GM11168 (cell line): ENCODE results near the gene HECTD4.
"Not testable (repeated sequence)": the region's sequence is repeated elsewhere in the genome, so short reads cannot be mapped to it uniquely, and the experiment has no call there.

ENCODE experiments used
- in situ Hi-C: fragments of 300-500 bp; cut with MboI; formaldehyde crosslinking; loops from one replicate; pipeline ENCODE4 v1.12.0; 2022; ENCODE audit warnings: low sequenced_read_pairs; ENCODE audit not compliant: unreplicated experiment

The HECTD4 gene

DNA sequence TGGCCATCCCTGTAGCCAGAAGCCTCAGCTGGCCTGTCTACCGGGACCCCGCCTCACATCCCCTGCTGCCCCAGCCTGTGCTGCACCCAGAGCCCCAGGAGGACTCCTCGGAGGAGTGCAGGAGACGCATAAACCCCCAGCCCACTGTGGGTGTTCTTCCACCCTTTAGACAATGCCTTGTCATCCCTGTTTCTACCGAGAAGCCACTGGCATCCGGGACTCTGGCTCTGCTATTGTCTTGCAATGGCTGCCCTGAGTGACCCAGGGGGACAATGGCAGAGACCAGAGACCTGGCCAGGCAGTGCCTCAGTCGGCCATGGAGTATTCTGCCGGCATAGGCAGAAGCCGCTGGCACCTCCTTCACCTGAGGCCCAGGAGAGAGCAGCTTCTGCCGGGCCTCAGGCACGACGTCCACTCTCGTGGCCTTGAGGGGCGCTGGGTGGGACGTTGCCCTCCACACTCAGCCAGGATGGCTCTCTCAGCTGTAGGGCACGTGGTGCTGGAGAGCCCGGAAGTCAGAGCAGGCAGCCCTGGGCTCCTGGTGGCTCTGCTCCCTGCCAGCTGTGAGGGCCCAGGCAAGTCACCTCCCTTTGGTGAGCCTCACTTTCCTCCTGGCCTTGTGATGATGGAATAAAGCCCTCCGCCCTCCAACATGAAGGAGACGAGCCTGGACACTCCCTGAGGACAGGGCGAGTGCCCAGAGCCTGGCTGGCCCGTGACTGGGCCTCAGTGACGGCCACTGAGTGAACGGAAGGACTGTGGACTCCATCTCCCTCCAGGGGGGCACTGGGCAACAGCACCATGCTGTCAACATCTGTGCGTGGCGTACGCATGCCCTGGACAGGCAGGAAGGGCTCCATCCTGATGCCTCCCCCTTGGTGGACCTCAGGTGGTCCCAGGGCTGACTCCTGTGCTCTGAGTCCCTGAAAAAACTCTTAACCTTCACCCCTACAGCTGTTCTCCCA is 215.9 kb downstream of the HECTD4 start:
- in situ Hi-C loops = no loop called here

DNA sequence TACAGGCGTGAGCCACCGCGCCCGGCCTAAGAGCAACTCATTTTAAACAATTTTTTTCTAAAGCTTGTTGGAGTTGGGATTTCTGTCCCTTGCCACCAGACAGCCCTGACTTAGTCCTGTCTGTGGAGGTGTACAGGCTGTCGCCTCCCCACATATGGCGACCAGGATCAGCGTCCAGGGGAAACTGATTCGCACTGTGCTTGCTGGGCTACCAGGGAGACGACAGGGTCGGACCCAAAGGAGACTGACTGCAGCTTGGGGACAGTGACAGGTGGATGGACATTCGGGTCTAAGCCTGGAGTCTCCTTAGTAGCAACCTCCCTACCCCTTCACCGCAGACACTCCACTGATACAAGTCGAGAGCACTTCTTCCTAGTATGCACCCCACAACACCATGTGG is 216.6 kb downstream of the HECTD4 start:
- in situ Hi-C loops = no loop called here

DNA sequence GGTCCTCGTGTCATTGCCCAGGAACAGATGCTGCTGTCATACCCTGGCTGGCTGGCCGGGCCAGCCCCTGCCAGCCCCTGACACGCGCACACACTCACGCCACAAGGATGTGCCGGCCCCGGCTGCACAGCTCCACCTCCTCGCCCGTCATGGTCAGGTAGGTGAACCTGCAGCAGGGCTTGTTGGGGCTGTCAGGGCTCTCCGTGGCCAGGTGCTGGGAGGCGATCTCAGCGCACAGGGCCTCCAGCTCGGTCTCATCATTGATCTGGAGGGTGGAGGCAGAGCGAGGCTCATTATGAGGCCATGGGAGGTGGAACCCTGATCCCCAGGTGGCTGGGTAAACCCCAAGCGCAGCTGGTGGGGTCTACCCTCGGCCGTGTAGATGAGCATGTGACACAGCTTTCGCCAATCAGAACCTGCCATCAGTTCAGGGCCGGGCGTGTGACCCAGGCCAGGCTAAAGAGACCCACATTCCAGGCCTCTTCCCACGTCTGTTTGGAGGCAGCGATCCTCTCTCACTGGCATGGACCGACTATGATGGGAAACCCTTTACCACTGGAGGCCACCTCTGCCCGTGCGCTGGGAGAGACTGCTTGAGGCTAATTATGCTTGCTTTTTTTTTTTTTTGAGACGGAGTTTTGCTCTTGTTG is 218.1 kb downstream of the HECTD4 start:
- in situ Hi-C loops = no loop called here

DNA sequence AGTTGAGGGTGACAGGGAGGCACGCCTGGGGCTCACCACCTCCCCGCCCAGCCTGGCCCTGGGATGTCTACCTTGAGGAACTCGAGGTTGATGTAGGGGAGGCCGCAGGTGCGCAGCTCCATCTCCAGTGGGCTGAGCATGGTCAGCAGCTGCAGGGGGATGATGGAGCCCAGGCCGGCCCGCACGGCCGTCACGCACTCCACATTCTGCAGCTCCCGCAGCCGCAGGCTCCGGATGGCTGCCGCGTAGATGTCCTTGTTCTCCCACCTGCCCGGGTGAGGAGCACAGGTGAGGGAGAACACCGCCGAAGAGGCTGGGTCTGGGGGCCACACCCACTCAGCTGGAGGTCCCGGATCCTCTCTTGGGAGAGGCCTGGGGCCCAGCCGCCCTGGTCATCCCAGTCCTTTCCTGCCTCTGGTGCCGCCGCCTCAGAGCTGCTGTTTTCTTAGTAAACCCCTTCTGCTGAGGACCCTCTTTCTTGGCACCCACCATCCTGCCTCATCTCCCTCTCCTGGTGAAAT is 218.7 kb downstream of the HECTD4 start:
- in situ Hi-C loops = no loop called here

DNA sequence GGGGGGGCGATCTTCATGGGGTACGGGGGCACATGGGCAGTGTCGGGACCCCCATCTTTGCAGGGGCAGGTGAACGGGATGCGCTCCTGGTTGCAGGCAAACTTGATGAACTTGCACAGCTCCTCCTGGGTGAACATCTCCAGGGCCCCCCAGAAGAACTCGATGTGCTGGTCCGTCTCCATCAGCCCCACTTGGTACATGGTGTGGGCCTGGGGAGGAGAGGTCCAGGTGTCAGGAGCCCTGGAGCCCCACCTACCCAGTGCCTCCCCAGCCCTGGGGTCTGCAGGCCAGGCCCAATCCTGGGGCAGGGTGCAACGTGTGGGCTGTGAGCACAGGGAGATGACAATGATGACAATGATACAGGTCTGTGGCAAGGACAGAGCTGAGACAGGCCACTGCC is 219.2 kb downstream of the HECTD4 start:
- in situ Hi-C loops = no loop called here

DNA sequence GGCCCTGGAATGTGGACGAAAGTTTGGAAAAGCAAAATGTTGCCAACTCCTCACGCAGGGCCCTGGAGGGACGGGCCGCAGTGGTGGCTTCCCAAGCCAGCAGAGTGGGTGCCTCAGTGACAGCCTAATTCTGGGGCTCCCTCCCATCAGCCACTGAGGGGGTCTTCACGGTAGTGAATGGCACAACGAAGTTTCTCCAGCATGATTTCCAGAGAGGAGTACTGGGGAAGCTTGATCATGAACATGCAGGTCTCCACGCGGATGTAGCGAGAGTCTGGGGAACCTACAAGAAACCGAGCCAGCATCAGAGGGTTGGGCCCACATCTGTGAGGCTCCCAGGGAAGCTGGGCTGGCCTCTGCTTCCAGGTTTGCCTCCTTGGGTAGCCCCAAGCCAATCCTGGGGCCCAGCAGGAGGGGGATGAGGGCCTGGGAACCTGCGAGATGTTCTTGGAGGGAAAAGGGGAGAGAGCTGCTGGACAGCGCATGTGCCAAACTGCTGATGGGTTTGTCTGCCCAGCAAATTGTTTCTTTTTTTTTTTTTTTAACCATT is 219.9 kb downstream of the HECTD4 start:
- in situ Hi-C loops = no loop called here

DNA sequence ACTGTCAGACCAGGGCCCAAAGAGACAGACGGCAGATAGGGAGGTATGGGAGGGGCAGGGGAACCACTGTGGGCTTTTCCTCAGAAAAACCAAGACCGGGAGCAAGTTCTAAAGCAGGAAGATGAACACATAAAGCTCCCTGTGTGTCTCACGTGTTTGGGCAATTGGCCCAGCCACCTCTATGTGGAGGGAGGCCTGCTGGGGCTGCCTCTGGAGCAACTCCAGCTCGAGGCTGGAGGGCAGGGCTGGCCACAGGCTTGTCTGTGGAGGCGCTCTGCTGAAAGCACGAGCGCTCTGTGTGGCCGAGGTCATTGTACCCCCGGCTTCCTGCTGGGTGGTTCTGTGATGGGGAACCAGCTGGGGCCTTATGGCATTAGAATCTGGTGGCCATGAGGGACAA is 220.5 kb downstream of the HECTD4 start:
- in situ Hi-C loops = no loop called here

DNA sequence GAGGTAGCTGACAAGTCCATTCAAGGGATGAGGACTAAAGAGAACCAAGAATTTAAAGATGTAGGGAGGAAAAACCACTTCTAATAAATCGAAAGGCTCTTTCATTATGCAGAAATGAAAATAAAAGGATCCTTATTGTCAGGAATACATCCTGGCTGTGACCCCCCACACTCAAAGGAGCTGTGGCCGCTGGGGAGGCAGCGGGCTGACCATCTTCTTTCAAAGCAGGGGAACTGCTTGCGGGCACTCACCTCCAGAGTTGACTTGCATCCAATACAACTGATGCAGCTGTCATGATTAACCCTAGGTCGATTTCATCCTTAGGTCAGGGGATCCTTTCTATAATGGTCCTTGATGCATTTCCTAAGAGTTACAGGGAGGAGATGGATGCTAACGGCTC is 221.6 kb downstream of the HECTD4 start:
- in situ Hi-C loops = no loop called here

DNA sequence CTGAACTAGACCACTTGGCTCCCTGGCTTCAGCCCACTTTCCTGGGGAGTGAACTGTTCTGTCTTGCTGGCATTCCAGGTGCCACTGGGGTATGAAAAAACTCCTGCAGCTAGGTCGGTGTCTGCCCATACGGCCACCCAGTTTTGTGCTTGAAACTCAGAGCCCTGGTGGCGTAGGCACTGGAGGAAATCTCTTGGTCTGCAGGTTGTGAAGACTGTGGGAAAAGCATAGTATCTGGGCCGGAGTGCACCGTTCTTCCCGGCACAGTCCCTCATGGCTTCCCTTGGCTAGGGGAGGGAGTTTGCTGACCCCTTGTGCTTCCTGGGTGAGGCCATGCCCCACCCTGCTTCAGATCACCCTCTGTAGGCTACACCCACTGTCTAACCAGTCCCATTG is 223.1 kb downstream of the HECTD4 start:
- in situ Hi-C loops = no loop called here

DNA sequence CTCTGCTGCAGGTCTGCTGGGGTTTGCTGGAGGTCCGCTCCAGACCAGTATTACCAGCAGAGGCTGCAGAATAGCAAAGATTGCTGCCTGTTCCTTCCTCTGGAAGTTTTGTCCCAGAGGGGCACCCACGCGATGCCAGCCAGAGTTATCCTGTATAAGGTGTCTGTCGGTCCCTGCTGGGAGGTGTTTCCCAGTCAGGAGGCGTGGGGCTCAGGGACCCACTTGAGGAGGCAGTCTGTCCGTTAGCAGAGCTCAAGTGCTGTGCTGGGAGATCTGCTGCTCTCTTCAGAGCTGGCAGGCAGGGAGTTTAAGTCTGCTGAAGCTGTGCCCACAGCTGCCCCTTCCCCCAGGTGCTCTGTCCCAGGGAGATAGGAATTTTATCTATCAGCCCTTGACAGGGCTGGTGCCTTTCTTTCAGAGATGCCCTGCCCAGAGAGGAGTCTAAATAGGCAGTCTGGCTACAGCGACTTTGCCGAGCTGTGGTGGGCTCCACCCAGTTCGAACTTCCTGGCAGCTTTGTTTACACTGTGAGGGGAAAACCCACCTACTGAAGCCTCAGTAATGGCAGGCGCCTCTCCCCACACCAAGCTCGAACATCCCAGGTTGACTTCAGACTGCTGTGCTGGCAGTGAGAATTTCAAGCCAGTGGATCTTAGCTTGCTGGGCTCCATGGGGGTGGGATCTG is 223.6 kb downstream of the HECTD4 start:
- in situ Hi-C loops = not testable (repeated sequence)

DNA sequence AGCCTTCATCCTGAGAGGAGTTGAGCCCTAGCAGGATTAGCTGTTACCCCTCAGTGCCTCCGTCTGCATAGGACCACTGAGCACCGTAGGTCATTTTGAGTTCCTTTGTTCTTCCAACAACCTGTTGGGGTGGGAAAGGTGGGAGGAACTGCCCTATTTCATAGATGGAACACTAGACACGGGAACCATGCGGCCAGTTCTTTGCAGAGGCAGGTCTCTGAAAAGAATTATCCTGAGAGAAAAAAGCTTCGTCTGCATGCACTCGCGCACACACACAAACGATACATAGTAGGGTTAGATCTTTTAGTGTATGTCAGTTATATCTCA is 228.4 kb downstream of the HECTD4 start:
- in situ Hi-C loops = no loop called here

DNA sequence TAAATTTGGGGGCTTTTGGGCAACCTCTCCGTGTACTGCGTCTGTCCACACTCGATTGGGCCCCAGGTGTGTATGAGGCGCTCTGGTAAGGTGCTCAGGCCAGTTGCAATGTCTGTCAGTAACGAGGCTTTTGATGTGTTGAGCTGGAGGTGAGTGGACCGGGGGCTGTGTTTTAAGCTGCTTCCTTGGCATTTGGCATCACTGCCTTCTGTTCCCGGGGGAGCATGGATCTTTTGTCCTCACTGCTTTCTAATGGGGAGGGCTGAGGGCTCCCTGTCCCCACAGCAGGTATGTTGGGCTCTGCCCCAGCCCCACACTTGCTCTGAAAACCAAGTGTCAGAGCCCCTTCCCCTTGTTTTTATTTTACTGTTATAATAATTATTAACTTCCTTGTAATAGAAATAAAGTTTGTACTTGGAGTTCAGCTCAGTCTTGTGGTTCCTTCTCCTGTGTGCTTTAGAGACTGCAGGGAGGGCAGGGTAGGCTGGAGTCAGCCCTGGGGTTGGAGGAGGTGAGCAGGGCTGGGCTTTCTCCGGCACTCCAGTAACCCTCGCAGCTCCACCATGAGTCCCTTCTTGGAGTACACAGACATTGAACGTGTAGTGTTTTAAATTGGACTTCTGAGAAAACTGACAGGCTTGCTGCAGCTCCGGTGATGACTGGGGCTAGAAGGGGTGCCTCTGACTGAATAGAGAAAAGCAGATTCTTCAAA is 228.9 kb downstream of the HECTD4 start:
- in situ Hi-C loops = no loop called here

DNA sequence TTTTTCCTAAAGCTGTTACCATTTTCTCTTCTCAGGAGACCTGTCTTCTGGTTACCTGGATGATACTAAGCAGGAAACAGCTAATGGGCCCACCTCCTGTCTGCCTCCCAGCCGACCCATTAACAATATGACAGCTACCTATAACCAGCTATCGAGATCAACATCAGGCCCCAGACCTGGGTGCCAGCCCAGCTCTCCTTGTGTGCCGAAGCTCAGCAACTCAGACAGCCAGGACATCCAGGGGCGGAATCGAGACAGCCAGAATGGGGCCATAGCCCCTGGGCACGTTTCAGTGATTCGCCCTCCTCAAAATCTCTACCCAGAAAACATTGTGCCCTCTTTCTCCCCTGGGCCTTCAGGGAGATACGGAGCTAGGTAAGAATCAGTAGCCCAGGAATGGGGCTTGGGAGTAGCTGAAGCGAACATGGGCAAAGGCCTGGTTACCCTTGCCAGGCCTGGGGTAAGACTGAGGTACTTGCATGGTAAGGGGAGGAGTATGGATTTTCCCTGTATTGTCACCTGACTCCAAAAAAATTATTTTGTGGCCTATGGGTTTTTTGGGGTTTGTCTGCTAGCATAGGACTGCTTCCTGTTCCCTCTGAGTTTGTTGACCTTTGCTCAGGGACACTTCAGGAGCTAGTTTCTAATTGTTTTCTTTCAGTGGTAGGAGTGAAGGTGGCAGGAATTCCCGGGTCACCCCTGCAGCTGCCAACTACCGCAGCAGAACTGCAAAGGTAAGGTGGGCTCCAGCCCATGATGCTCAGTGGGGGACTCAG is 230.3 kb downstream of the HECTD4 start:
- in situ Hi-C loops = no loop called here

DNA sequence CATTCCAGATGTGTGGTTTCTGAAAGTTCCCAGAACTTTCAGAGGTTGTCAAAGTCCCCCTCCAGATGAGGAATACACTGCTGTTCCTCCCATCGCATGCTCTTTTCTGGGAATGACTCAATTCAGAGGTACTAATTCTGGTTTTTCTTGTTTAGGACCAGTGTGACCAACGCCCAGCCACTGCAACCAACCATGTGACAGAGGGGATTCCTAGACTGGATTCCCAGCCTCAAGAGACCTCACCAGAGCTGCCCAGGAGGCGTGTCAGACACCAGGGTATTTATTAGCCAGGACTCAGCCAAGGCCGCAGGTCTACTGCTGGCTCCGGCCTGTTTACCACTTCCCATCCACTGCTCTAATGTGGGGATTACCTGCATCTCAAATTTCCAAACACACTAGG is 232.6 kb downstream of the HECTD4 start:
- in situ Hi-C loops = no loop called here

DNA sequence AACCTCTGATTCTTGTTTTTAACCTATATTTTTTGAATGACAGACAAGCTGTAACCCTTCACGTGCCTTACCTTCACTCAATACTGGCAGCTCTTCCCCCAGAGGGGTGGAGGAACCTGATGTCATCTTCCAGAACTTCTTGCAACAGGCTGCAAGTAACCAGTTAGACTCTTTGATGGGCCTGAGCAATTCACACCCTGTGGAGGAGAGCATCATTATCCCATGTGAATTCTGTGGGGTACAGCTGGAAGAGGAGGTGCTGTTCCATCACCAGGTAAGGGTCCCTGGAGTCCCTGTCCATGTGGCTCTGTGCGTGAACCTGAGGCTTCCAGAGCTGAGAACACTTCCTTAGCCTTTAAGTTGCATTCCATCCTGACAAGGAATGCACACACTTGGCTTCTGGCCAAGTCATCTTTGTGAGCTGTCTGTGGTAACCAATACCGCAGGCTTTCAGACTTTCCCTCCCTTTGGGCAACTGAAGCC is 234.2 kb downstream of the HECTD4 start:
- in situ Hi-C loops = no loop called here

DNA sequence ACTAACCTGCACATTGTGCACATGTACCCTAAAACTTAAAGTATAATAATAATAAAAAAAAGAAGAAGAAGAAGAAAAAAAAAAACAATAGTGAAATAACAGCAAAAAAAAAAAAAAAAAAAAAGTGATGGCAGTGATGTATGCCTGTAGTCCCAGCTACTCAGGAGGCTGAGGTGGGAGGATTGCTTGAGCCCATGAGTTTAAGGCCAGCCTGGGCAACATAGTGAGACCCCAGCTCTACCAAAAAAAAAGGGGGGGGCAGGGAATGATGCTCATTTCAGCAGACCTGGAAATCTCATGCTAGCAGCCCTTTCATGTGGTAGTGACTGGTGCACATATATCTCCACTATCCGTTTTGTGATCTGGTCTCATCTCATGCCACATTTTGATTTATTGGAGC is 236.1 kb downstream of the HECTD4 start:
- in situ Hi-C loops = no loop called here

DNA sequence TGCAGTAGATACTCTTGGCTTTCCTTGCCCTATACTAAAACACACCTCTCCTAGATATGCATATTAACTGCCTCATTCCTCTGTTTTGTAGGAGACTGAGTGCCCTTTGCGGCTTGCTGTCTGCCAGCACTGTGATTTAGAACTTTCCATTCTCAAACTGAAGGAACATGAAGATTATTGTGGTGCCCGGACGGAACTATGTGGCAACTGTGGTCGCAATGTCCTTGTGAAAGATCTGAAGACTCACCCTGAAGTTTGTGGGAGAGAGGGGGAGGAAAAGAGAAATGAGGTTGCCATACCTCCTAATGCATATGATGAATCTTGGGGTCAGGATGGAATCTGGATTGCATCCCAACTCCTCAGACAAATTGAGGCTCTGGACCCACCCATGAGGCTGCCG is 241.5 kb downstream of the HECTD4 start:
- in situ Hi-C loops = no loop called here

DNA sequence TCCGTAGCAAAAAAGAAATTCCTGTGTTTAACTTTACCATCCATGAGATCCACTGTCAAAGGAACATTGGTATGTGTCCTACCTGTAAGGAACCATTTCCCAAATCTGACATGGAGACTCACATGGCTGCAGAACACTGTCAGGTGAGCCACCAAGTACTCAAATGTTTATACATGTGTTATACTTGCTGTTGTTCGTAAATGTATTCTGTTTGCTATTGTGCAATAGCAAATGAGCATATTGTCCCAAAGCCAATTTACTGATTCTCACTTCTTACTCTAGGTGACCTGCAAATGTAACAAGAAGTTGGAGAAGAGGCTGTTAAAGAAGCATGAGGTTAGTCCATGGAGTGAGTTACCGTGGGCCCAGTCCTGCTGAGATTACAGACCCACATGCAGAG is 247.5 kb downstream of the HECTD4 start:
- in situ Hi-C loops = no loop called here

DNA sequence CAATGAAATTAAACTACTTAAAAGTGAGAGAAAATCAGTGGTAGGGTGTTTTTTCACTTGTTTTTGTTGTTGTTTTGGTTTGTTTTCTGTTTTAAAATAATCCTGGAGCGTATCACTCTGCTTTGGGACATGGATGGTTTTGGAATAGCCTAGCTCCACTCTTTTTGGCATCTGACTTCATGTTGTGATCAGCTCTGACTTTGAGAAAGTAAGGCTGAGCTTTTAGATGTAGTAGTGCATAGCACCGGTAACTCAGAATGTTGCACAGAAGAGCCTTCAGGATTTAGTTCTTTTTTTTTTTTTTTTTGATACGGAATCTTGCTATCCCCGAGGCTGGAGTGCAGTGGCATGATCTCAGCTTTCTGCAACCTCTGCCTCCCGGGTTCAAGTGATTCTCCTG is 248.8 kb downstream of the HECTD4 start:
- in situ Hi-C loops = no loop called here
